GM06990 (cell line): ENCODE results near the gene PTRH1.

Experiments
- DNase-seq: peaks from one replicate; pipeline ENCODE4 v3.0.0-alpha.2; 2011; ENCODE audit not compliant: insufficient read length; ENCODE audit errors: extremely low read depth
- H3K27me3 ChIP-seq: replicated peaks from 2 replicates; pipeline ENCODE4 v1.6.0; 2011; ENCODE audit warnings: low read length; ENCODE audit not compliant: control insufficient read depth, insufficient read depth
- H3K36me3 ChIP-seq: 2 replicates; pipeline ENCODE4 v1.5.1; 2011; ENCODE audit warnings: low read length; ENCODE audit not compliant: control insufficient read depth, insufficient read depth
- H3K4me3 ChIP-seq: replicated peaks from 2 replicates; pipeline ENCODE4 v1.5.1; 2011; ENCODE audit warnings: low read depth, mild to moderate bottlenecking, control low read depth, low read length
- CTCF ChIP-seq: IDR thresholded peaks from 2 replicates; pipeline ENCODE4 v1.5.1; 2011; ENCODE audit warnings: low read length, control low read depth, mild to moderate bottlenecking, inconsistent platforms; ENCODE audit not compliant: insufficient read depth, poor library complexity, severe bottlenecking

PTRH1 gene

DNA sequence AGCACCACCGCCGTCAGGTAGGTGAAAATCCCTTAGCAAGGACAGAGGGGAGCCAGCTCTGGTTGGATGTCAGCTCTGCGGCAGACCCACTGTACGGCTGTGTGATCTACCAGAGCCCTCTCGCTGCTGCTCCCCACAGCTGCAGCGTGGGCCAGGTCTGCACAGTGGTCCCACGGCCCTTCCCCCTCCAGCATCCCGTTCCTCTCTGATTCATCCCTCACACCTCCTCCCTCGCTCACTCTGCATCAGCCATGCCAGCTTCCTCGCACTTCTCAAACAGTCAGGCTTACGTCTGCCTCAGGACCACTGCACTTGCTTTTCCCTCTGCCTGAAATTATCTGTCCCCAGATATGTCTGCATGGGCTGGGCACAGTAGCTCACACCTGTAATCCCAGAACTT lies 35.2 kb downstream of the PTRH1 start:
- Histone ChIP-seq H3K36me3 (no peaks in the 10 kb centered on the region), H3K4me3 (no peak overlapping the region), H3K27me3 (no peaks in the 10 kb centered on the region)
- no peak for TF ChIP-seq CTCF
- no peak for DNase-seq

GRCh38 chr9:127679506-127679905 lies 36.0 kb downstream of the PTRH1 start:
- H3K27me3 ChIP-seq, result no peaks in the 10 kb centered on the region
- no peaks in the 10 kb centered on the region for H3K36me3 ChIP-seq
- TF ChIP-seq CTCF, result no peak
- DNase-seq, result no peak
- no peak overlapping the region for H3K4me3 ChIP-seq

- Histone ChIP-seq H3K36me3 (no peaks in the 10 kb centered on the region), H3K27me3 (no peaks in the 10 kb centered on the region), H3K4me3 (no peak overlapping the region)
- no peak for DNase-seq
- TF ChIP-seq CTCF, result no peak
Observed at GRCh38 chr9:127676638-127677037, 38.8 kb downstream of the PTRH1 start.

DNA sequence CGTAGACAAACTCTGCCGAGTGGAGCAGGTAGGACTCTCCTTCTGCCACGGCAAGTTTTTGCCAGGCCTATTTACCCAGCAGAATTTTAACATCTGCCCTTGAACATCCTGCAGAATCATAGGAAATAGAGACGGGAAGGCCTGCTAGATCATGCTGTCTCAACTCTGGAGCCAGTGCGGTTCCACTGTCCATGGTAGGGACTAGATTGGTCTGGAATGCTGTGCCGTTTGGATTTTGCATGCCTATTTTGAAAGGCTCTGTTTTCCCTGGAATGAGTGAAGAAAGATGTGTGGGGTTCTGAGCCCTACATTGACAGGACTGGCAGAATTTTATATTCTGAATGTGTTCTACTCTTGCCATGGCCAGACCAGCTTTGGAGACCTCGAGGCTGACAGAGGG lies 42.2 kb downstream of the PTRH1 start:
- no peak for DNase-seq
- TF ChIP-seq CTCF, result no peak
- Histone ChIP-seq H3K36me3 (no peaks in the 10 kb centered on the region), H3K4me3 (no peak overlapping the region), H3K27me3 (no peaks in the 10 kb centered on the region)

GRCh38 chr9:127667906-127668305 lies 47.6 kb downstream of the PTRH1 start:
- H3K4me3 ChIP-seq, result no peak overlapping the region
- no peaks in the 10 kb centered on the region; the same call in 1 of the 2 replicates for H3K27me3 ChIP-seq
- no peaks in the 10 kb centered on the region for H3K36me3 ChIP-seq
- no peak for DNase-seq
- no peak for TF ChIP-seq CTCF

DNA sequence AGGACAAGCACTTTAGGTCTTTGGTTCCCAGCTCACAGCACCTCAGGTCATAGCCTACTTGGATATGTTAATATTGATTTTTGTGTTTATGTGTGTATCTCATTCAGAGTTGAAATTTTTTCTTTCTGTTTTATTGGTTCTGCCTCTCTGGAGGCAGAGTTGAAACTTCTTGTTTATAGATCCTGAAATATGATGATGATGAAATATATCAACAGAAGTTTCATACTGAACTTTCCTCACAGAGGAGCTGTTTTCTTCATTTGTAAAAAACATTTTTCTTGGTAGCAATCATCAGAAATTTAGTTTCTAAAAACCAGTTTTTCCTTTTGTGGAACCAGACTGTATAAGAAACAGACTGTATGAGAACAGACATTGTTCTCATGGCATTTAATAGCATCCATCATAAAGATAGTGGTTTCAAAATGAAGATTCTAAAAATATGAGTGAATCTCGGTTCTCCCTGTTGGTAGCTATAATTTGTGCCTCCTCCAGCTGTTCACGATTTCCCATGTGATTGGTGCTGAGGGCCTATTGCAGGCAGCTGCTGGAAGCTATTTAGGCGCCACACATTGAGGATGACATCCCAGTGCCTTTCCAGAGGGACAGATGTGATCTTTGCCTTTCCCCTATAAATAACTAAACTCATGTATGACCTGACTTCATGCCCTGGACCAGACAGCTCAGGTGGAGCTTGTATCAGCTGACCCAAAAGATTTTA lies 48.2 kb downstream of the PTRH1 start:
- no peak for TF ChIP-seq CTCF
- Histone ChIP-seq H3K27me3 (no peaks in the 10 kb centered on the region; the same call in 1 of the 2 replicates), H3K36me3 (no peaks in the 10 kb centered on the region), H3K4me3 (no peak overlapping the region)
- no peak for DNase-seq
